HG03469 (cell line): ENCODE measurements around the gene CCDC39.
"Not testable (repeated sequence)": the region's sequence is repeated elsewhere in the genome, so short reads cannot be mapped to it uniquely, and the experiment has no call there.

Experiments used
- ATAC-seq: cut with Tn5 transposase; IDR thresholded peaks from one replicate; pipeline ENCODE4 v1.9.1; 2021; ENCODE audit warnings: mild to moderate bottlenecking, moderate library complexity, moderate number of reproducible peaks; ENCODE audit not compliant: unreplicated experiment

The CCDC39 gene

GRCh38 chr3:180626844-180627243 is 52.4 kb downstream of the CCDC39 start:
- ATAC-seq = peak; percentile 96

- ATAC-seq = peak; percentile 49
Measured at GRCh38 chr3:180624714-180625113, 54.6 kb downstream of the CCDC39 start.

GRCh38 chr3:180619723-180620122 is 59.6 kb downstream of the CCDC39 start:
- ATAC-seq = no peak

- ATAC-seq = not testable (repeated sequence)
Measured at GRCh38 chr3:180618563-180618962, 60.7 kb downstream of the CCDC39 start.

- no peak for ATAC-seq
Measured at GRCh38 chr3:180617049-180617448, 62.2 kb downstream of the CCDC39 start.

GRCh38 chr3:180615954-180616353 is 63.3 kb downstream of the CCDC39 start:
- ATAC-seq = no peak

- no peak for ATAC-seq
Measured at GRCh38 chr3:180612364-180612763, 66.9 kb downstream of the CCDC39 start.

- no peak for ATAC-seq
Measured at GRCh38 chr3:180611006-180611405, 68.3 kb downstream of the CCDC39 start.

- peak; percentile 96 for ATAC-seq
Measured at GRCh38 chr3:180601688-180602666, 77.3 kb downstream of the CCDC39 start, which contains the start of gene TTC14. Gene TTC14 (plus strand): TSS chr3:180602163. CDS start chr3:180602262, 99 bp downstream.

GRCh38 chr3:180600473-180600872 is 78.8 kb downstream of the CCDC39 start:
- no peak for ATAC-seq

- no peak for ATAC-seq
Measured at GRCh38 chr3:180595559-180595935, 83.7 kb downstream of the CCDC39 start.

- peak; percentile 52 for ATAC-seq
Measured at GRCh38 chr3:180594631-180595558, 84.4 kb downstream of the CCDC39 start.

GRCh38 chr3:180593631-180594030 is 85.7 kb downstream of the CCDC39 start:
- not testable (repeated sequence) for ATAC-seq

GRCh38 chr3:180590396-180590795 is 88.9 kb downstream of the CCDC39 start:
- ATAC-seq = no peak

- ATAC-seq = no peak
Measured at GRCh38 chr3:180580934-180581333, 98.4 kb downstream of the CCDC39 start.

- ATAC-seq = no peak
Measured at GRCh38 chr3:180575571-180575970, 103.7 kb downstream of the CCDC39 start.

GRCh38 chr3:180571831-180572598 is 107.3 kb downstream of the CCDC39 start:
- peak; percentile 86 for ATAC-seq

GRCh38 chr3:180570238-180570637 is 109.1 kb downstream of the CCDC39 start:
- ATAC-seq = no peak

- no peak for ATAC-seq
Measured at GRCh38 chr3:180564676-180565075, 114.6 kb downstream of the CCDC39 start.
